Stimulated activated CD8-positive, alpha-beta memory T cell treated with anti-CD3 and anti-CD28 coated beads, Interleukin-12 subunit alpha, Interleukin-12 subunit beta, amount 100 ng/mL, for 24 hours (primary cell): ENCODE results near the gene GEMIN8.

Source experiments
- DNase-seq: peaks from one replicate; pipeline ENCODE4 v3.0.0-alpha.2; 2020; ENCODE audit errors: extremely low read depth

Gene GEMIN8, protein sequence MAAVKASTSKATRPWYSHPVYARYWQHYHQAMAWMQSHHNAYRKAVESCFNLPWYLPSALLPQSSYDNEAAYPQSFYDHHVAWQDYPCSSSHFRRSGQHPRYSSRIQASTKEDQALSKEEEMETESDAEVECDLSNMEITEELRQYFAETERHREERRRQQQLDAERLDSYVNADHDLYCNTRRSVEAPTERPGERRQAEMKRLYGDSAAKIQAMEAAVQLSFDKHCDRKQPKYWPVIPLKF

DNA sequence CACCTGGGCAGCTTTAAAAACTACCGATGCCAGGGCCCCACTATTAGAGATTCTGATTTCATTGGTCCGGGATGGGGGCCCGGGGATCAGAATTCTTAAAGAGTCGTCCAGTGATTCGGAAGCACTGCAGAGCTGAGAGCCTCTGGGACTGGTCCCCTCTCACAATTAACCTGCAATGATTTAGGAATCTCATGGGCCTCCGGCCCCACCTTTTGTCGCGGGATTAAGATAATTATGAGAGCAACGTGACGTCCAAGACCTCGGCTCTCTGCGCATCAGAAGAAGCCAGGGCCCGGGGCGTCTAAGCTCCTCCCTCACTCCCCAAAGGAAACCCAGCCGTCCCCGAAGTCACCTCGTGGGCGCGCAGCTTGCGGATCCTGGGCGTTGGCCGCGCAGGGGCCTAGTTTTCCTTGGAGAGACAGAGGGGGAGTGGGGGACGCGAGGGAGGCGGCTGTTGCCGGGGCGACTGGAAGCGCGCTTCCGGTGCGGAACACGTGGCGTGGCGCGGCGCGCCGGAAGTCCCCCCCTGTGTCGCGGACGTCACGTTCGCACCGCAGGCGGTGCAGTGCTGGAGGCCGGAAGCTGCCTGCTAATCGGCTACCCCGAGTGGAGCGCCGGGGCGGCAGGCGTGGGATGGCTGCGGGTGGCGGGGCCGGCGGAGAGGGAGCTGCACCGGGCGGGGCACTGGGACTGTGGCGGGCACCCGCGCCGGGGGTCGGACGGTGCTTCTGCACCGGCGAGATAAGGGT, at the start of gene GEMIN8:
Gene GEMIN8, minus strand, starts transcription at position 468 of the 749 bp plus-strand sequence. CDS start 8,414 bp downstream, outside the sequence.
- peak; percentile 69 for DNase-seq

DNA sequence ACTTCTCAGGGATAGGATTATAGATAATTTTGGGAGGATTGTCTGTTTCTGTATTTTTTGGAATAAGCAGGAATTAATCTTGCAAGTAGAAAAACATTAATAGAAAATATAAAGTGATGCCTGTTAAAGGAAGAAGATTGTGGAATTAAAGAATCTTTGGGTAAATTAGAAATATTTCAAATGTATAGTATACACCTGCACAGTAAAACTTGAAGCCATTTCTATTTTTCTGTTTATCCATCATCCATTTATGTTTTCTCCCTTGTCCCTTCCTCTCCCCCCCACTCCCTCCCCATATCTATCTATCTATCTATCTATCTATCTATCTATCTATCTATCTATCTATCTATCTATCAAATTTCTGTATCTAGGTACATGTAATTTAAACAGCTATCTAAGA, 46.9 kb upstream of the GEMIN8 start:
- DNase-seq = no peak

DNA sequence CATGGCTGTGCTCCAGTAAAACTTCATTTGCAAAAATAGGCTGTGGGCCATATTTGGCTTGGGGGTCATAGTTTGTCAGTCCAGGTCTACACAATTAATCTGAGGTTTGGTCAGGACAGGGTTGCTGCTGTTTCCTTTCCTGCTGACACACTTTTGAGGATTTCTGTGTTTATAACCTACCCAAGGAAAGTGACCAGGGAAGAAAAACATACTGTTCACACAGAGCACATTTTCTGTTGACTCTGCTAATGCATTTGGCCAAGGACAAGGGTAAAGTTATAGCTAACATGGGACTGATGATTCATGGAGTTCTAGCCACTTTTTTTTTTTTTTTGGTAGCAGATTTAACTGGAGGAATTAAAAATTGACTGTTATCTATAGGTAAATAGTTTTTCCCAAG, 43.9 kb upstream of the GEMIN8 start:
- no peak for DNase-seq

DNA sequence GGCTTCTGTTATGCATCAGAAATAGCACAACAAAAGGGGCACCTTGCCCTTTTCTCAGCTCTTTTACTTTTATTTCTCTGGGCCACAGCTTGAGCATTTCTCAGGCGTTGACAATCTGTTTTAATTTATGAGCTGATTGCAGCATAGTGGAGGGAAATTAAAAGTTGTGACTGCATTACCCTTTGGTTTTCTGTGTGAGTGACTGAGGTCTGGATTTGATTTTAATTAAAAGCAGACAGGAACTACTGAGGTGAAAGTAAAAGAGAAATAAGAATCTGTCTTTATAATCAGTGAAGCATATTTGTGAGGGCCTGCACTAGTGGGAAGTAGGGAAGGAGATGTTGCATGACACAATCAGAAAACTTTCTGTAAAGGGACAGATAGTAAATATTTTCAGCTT, 43.4 kb upstream of the GEMIN8 start:
- no peak for DNase-seq

DNA sequence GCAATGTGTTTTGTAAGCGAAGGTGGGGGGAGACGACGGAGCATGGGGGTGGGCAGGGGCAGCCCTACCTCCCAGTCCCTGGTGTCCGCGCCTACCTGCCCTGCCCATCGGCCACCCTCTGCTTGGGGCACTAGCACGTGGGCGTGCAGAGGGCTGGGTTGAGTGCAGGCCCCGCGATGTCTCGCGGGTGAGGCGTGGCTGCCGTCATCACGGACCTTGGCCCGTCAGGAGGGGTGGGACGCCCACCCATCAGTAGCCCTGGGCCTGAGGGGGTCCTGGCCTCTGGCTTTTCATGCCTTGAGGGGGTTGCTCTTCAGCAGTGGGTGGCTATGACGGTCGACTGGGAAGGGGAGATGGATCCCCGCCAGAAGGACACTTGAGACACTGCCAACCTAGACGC, 36.1 kb upstream of the GEMIN8 start:
- DNase-seq = no peak

DNA sequence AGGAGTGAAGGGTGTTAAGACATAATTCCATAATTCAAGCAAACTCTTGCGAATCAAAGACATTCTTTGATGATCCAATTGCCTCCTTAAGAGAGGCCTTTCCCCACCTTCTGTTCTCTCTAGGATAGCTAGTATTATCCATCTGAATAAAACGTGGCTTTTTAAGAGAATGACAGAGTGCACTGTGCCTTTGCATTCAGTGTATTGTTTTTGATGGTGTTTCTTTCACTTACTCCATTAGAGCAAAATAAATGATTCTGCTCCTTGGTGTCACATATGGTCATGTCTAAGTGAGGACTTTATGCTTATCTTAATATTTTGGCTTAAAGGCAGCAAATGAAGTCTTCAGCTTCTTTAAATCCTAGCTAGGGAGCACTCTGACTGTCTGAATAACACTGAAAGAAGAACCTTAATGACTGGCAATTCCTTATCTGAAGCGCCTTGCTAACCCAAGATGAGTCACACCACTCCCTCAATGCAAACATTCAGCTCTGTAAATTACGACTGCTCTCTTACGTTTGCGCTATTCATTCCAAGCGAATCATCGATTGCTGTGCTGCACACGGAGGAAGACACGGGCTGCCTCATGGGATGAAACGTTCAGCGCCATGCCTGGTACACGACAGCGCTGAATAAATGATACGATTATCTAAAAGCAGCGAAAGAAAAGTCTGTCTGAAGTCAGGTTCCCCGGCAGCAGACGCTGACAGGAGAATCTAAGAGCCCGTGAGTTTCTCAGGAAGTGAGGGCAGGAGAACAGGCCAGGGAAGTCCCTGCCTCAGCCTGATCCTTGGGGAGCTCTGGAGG, 35.1 kb upstream of the GEMIN8 start:
- no peak for DNase-seq

DNA sequence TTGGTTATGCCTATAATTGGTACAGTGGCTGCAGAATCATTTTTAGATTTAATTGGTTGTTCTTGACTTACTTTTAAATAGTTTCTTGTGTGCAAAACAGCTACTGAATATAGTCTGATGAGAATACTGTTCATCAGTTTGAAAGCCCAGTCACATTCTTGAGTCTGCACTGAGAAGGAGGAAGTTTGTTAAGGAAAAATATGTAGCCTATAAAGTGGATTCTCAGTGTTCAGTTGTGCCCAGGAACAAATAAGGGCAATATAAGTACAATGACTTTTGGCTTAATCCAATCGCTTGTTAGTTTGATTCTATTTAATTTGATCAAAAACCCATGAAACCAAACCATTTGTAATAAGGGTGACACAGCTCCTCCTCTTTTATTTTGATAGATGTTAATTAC, 32.8 kb upstream of the GEMIN8 start:
- no peak for DNase-seq

DNA sequence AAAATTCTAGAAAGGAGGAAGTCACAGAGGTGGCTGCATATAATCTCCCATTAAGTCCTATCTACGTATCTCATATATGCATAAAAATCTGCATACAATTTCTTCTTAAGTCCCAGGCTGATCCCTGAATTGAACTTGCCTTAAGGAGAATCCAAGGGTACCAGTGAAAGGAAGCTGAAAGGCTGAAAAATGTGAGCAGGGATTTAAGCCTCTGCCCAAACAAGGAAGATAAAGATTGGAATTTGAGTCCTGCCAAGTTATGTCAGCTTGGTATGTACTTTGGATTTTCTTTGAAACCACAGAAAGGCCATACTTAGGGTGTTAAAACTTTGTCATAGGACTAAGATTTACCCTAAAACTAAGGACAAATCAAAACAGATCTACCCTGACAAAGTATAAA, 26.5 kb upstream of the GEMIN8 start:
- no peak for DNase-seq

DNA sequence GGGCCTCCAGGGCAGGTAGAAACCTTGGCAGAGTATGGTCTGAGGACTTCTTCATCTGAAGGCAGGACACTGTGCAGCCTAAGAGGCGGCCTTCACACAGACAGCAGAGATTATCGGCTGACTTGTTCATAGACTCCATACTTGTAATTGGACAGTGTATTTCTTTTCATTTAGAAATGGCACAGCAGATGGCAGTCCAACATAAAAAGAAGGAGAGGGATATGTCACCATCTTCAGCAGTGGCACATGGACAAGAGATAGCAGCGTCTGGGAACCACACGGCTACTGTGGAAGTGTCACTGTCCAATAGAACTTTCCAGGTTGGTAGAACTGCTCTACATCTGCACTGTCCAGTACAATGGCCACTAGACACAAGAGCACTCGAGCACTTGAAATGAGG, 21.7 kb upstream of the GEMIN8 start:
- DNase-seq = no peak

DNA sequence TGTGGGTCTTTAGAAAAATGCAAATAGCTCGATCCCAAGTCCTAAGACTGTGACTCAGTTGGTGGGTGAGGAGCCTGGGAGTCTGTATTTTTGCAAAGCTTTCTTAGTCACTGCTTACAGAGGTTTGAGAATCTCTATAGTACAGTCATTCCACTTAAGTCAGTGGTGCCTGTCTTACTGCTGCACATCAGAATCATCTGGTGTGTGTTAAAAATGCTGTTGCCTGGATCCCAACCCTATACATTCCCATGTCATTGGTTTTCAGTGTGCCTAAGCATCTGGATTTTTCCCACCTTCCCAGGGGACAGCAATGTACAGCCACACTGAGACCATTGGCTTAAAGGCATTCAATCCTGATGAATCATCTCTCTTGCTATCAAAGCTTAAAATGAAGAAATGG, 21.0 kb upstream of the GEMIN8 start:
- DNase-seq = no peak

DNA sequence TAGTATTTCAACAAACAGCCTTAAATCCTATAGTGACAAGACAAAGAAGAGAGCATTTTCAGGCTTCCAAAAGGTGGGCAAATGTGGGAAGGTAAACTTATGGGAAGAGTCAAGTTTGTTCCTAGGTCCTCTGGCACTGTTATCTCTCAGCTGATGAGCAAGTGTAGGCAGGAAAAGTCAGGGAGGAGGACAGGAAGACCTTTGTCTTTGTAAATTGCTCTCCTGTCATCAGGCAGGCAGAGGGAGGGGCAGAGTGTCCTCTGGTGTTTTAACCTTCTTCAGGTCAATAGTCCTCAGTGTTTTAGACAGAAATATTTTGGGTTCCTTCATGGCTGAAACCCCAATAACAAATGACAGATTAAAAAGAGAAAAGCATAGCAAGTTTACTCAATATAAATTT, 13.5 kb upstream of the GEMIN8 start:
- no peak for DNase-seq

DNA sequence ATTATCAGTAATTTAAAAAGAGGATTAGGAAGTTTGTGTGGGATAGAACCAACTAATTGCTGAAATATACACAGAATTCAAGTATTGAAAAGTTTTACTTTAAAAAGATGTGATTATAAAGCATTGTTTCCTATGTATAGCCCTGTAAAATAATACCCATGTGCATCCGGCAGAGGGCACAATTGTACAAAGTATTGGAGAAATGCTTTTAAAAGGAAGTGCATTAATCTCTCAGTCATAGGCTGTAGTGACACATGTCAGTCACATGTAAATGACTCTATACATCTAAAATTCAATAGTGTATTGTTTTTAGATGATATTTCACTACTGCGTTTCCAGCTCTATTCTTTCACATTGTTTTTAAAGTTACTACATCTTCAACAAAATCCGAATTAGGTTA, 9.7 kb upstream of the GEMIN8 start:
- no peak for DNase-seq

DNA sequence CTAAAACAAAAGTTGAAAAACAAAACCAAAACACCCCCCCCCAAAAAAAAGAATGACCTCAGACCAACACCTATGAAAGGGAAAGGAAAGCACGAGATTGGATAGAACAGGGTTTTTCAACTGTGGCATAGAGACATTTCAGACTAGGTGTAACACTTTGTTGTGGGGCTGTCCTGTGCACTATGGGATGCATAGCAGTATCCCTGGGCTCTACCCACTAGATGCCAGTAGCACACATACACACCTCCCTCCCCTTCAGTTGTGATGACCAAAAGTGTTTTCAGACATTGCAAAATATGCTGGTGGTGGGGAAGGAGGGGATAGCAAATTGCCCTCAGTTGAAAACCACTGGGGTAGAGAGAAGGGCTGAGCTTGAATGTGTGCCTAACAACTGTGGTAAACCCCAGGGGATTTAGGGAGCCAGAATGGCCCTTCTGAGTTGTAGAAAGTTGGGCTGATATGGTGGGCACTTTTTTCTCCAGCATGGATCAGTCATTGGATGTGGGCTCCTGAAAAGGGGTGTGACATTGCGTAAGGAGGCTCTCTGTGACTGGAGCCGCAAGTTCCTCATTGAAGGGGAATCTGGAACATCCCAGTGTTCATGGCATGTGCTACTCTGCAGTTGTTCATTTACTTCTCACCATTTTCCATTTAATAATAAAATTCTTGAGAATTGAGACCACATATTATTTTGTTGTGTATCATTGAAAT, 8.8 kb upstream of the GEMIN8 start:
- DNase-seq = no peak

DNA sequence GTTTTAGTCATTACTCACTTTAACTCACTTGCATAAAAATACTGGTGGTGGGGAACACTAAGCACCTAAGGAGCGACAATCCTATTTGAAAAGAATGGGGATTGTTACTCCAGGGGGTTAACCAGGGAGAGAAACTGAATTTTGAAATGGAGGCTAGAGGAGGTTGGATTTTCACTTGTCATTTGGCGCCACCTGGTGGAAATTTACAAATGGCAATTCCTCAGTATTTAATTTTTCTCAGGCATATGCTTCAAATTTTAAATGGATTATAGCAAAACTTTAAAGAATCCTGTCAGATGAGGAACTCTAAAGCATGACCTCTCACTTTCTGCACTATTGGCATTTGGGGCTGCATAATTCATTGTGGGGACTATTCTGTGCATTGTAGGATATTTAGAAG, 2.7 kb upstream of the GEMIN8 start:
- no peak for DNase-seq

DNA sequence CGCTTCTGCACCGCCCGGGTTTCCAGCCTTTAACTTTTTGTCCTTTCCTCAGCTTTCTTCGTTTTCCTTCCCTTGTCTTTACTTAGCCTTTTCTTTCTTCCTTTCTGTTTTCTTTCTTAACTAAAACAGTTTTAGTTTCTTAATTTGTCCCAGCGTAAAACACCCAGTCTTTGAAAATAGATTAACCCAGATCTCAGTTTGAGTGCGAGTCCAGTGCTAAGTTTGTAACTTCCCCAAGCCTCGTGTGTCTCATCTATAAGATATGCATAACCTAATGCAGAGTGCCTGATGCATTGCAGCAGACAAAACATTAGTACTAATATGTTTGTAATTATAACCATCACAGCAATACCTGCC, 460 bp upstream of the GEMIN8 start:
- no peak for DNase-seq

DNA sequence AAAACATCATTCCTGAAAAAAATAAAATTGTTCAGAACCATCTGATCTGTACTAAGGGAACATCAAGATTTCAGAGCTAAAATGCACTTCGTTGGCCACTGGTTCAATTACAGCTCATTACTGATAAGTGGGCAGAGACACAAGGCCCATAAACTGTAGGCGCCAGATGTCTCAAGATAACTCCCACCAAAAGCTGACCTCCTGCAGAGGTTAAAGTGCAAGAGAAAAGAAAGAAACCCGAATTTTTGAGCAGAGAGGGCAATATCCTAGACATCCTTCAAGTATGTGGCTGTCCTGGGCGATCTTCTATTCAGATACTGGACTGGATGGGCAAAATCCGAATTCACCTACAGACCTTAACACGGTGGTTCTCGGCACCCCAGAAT, 660 bp downstream of the GEMIN8 start:
- no peak for DNase-seq

DNA sequence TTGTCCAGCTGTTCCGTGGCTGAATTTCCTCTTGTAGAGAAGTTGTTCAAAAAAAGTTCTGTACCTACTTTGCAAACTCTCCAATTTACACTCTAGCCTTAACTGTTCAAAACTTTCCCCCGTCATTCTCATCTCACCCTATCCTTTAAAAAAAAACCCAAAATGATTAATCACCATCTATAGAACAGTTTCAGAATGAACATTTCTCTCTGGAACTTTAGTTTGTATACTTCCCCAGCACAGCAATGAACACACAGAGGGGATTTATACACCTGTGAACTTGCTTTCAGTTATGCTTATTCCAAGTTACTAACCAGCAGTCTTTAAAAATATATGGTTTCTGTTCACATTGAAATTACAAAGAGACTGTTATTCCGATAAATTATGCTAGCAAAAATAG, 1.2 kb downstream of the GEMIN8 start:
- no peak for DNase-seq

DNA sequence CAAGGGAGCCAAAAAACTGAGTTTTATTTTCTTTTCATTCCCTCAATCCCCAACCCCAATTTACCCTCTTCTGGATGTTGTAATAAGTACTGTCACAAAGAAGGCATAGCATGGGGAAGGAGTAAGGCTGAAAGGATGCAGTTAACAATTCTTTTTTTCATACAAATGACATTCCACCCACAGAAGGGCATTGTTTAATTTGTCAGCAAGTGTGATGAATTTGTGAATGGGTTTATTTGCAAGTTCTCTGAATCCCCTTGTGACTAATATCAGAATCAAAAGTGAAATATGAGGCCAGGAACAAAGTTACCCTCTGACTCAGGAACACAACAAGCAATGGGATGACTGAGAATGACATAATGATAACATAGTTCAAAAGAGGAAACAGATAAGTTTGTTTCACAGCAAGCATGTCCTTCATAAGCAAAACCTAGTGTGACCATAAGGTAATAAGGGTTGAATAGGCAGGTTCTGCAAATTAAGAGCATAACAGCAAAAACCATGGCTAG, 2.1 kb downstream of the GEMIN8 start:
- no peak for DNase-seq

DNA sequence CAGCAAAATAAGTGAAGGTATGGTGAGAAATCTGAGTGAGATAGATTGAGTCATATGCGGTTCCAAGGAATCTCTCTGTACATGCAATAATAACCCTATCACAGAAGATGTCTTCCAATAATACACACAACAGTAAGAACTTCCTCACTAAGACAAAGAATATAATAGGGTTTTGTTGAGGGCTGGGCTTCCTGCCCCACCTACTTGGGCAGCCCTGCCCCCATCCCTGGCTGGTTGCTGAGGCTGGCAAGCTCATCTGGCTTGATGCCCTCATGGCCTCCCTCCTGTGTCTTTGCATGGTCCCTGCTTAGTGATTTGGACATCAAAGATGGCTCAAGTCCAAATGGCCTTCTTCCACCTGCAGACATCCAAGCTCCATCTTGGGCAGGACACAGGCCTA, 2.7 kb downstream of the GEMIN8 start:
- DNase-seq = no peak

DNA sequence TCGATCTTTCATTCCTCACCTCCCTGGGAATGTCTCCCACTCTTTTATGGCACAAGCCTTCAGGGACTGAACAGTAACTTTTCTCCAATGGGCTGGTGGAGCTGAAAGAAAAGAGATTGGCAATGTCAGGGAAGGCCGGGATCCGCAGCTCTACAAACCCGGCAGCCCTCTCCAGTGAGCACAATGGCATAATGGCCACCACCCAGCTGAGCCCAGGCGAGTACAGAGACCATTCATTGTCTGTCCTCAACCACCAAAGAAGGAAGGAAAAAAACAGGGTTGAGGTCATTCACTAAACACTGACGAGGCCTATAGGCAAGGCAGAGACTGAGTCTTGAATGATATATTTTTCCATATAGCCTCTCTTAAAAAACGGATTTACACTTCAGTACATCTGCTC, 3.6 kb downstream of the GEMIN8 start:
- DNase-seq = no peak

DNA sequence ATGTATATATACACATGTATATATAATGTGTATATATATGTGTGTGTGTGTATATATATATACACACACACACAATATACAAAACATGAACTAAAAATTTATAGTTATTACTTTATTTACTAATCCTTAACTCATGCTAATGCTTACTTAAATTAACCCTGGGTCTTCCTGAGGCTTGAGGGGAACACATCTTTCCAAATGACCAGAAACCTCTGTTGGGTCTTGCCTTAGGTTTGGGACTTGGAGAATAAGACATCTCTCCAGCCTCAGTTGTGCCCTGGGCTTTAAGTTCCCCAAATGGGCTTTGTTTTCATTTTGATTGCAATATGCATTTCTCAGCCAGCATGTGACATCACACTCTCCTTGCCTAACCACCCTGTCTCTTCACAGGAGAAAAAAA, 7.7 kb downstream of the GEMIN8 start:
- no peak for DNase-seq

DNA sequence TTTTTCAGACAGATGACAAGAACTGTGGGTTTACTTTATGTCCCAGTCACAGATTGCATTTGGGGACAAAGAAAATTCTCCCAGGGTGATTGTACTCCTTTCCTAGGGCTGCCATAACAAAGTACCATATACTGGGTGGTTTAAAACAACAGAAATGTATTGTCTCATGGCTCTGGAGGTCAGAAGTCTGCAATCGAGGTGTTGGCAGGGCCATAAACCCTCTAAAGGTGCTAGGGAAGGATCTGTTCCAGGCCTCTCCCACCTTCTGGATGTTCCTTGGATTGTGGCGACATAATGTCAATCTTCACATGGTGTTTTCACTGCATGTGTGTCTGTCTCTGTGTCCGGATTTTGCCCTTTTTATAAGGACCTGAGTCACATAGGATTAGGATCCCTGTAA, 12.3 kb downstream of the GEMIN8 start:
- DNase-seq = no peak
